PC-3 (cell line): Measurements from ENCODE around the gene USHBP1.

Experiments used
- CTCF ChIP-seq: fragments of 300-600 bp; sonication (generic); conservative IDR thresholded peaks from 2 replicates; pipeline ENCODE4 v1.5.1; 2017; ENCODE audit warnings: antibody characterized with exemption, low read depth, mild to moderate bottlenecking, low read length
- EZH2 ChIP-seq: fragments of 300-600 bp; sonication (generic); IDR thresholded peaks from one replicate; pipeline ENCODE4 v1.6.1; 2017; ENCODE audit warnings: antibody characterized with exemption, mild to moderate bottlenecking, low read length; ENCODE audit not compliant: unreplicated experiment

DNA sequence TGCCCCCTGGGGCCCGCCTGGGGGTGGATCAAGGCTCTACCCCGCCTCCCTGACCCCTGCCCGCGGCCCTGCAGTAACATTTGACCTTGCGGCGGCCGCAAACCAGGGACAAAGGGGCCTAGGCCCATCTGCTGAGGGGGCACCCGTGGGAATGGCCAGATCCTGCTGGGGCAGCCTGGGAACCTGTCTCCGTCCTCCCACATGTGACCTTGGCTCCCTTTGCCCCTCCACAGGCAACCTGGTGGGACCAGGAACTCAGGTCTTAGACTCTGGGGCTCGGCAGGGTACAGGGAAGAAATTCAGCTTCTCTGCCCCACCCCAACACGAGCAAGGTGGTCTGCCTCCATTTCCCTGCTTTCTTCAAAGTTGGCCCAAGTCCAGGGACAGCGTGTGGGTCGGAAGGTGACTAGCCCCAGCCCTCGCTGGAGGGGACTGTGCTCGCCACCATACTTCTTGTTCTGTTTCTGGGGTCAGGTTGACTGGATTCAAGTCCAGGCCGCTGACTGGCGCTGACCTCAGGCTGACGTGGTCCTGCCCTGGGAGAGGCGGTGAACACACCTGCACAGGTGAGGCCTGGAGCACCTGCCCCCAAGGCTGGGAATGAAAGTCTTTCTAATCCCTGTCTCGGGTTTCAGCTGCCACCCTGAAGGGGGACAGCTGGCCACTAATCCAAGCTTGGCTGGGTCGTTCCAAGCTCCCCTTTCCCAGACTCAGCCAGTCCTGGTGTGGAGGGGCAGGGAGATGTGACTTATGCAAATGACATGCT is 16.4 kb downstream of the USHBP1 start:
- no peak for TF ChIP-seq CTCF
- no peak for TF ChIP-seq EZH2
